Measurements from ENCODE around the gene CCDC77. TPM values are rescaled to one million over a fixed set of nuclear protein-coding genes. Genes with fewer than 3 reads are reported as not detected.

CCDC77 gene
- total and polyA plus RNA-seq, 2 experiments from 2014 or later = 5.3 to 15.2 TPM

- Histone ChIP-seq H3K4me1 (ENCODE audit: insufficient read depth) (peaks cover 17% of the 10 kb centered on the region), H3K79me2 (no peaks in the 10 kb centered on the region), H3K4me3 (no peak overlapping the region), H4K20me1 (ENCODE audit: insufficient read depth, poor library complexity, severe bottlenecking) (no peaks in the 10 kb centered on the region), H3K27ac (no peak overlapping the region), H3K4me2 (no peak overlapping the region), H3K36me3 (replicated peaks; ENCODE audit: insufficient read depth, low read depth) (no peaks in the 10 kb centered on the region), H3K9me2 (replicated peaks; ENCODE audit: insufficient read depth) (no peaks in the 10 kb centered on the region), H3K9me3 (ENCODE audit: low read depth) (no peaks in the 10 kb centered on the region), H3K27me3 (peaks cover 27% of the 10 kb centered on the region), H2AFZ (no peak overlapping the region)
- no peak for DNase-seq (ENCODE audit: low spot score)
- WGBS (ENCODE audit: low lambda C conversion rate, missing lambda C conversion rate) = 64% methylated on average over 6 of the region's 6 CpGs
- TF ChIP-seq EZH2phosphoT487 (IDR thresholded peaks at IDR 0.05; ENCODE audit: low read depth, severe bottlenecking, unreplicated experiment) (no peak), CTCF (IDR thresholded peaks at IDR 0.05; ENCODE audit: poor library complexity) (no peak), EZH2 (IDR thresholded peaks at IDR 0.05; ENCODE audit: borderline replicate concordance) (no peak)
Observed at GRCh38 chr12:462936-463705, 61.7 kb downstream of the CCDC77 start.

DNA sequence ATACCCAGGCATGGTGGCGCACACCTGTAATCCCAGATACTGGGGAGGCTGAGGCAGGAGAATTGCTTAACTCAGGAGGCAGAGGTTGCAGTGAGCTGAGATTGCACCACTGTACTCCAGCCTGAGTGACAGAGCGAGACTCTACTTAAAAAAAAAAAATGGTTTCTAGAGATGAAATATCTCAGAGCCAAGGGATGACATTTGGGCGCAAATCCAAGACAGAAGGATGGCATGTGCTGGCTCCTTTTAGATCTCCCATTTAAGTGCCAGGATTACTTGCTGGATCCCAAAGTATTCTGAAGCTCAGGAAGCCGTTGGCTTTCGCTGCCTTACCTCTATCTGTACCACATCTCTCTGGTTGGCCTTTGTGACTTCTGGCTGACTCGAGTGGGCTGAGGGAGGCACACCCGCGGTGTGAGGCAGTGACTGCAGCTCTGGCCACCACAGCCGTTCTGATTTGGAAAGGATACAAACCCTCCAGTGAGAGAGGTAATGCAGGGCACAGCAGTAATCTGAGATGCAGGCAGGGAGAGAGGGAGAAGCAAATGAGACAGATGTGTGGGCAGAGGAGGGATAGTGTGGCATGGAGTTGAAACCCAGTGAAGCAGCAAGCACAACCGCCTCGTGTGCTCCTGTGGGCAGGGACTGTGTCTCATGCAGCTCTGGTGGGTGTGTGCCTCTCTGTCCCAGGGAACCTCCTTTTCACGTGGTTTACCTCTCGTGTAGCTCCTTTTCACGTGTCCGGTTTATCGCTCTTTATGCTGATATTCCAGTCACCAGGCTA, 63.2 kb downstream of the CCDC77 start:
- no peaks in the 10 kb centered on the region for H3K36me3 ChIP-seq (replicated peaks; ENCODE audit: insufficient read depth, low read depth)
- H3K4me2 ChIP-seq = no peak overlapping the region
- H3K4me1 ChIP-seq (ENCODE audit: insufficient read depth) = peaks cover 19% of the 10 kb centered on the region
- no peak overlapping the region for H3K4me3 ChIP-seq
- no peak for DNase-seq (ENCODE audit: low spot score)
- 81% methylated on average over 16 of the region's 16 CpGs for WGBS (ENCODE audit: low lambda C conversion rate, missing lambda C conversion rate)
- peaks cover 25% of the 10 kb centered on the region for H3K27me3 ChIP-seq
- no peaks in the 10 kb centered on the region for H3K9me3 ChIP-seq (ENCODE audit: low read depth)
- H2AFZ ChIP-seq = no peak overlapping the region
- H4K20me1 ChIP-seq (ENCODE audit: insufficient read depth, poor library complexity, severe bottlenecking) = no peaks in the 10 kb centered on the region
- H3K9me2 ChIP-seq (replicated peaks; ENCODE audit: insufficient read depth) = no peaks in the 10 kb centered on the region
- no peak overlapping the region for H3K27ac ChIP-seq
- TF ChIP-seq EZH2 (IDR thresholded peaks at IDR 0.05; ENCODE audit: borderline replicate concordance) (no peak), EZH2phosphoT487 (IDR thresholded peaks at IDR 0.05; ENCODE audit: low read depth, severe bottlenecking, unreplicated experiment) (no peak), CTCF (IDR thresholded peaks at IDR 0.05; ENCODE audit: poor library complexity) (no peak)
- H3K79me2 ChIP-seq = no peaks in the 10 kb centered on the region

DNA sequence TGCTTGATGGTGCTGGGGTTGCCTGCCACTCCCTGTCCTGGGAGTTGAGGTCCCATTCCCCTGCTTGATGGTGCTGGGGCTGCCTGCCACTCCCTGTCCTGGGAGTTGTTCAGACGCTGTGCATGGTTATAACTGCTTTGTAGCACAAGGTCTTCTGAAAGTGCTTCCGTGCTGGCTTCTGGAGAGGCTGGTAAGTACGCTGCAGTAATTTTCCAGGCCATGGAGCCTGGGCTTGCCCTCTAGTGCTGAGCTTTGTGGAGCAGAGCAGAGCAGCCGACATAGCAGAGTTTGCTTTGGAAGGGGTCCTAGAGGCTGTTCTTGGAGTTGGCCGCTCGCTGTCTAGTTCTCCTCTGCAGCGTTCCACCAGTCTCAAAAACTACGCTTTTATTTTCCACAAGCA, 64.6 kb downstream of the CCDC77 start:
- TF ChIP-seq EZH2 (IDR thresholded peaks at IDR 0.05; ENCODE audit: borderline replicate concordance) (no peak), EZH2phosphoT487 (IDR thresholded peaks at IDR 0.05; ENCODE audit: low read depth, severe bottlenecking, unreplicated experiment) (no peak), CTCF (IDR thresholded peaks at IDR 0.05; ENCODE audit: poor library complexity) (no peak)
- Histone ChIP-seq H4K20me1 (ENCODE audit: insufficient read depth, poor library complexity, severe bottlenecking) (no peaks in the 10 kb centered on the region), H3K79me2 (no peaks in the 10 kb centered on the region), H3K9me3 (ENCODE audit: low read depth) (no peaks in the 10 kb centered on the region), H2AFZ (no peak overlapping the region), H3K4me1 (ENCODE audit: insufficient read depth) (peaks cover 13% of the 10 kb centered on the region), H3K9me2 (replicated peaks; ENCODE audit: insufficient read depth) (no peaks in the 10 kb centered on the region), H3K27me3 (peaks cover 18% of the 10 kb centered on the region), H3K4me3 (no peak overlapping the region), H3K36me3 (replicated peaks; ENCODE audit: insufficient read depth, low read depth) (no peaks in the 10 kb centered on the region), H3K4me2 (no peak overlapping the region), H3K27ac (peak overlapping the region; percentile 53)
- WGBS (ENCODE audit: low lambda C conversion rate, missing lambda C conversion rate) = 79% methylated on average over 8 of the region's 8 CpGs
- peak; percentile 27 for DNase-seq (ENCODE audit: low spot score)
